K562 (cell line): ENCODE data around the gene RAB24. TPM values are rescaled to one million over a fixed set of nuclear protein-coding genes. Genes with fewer than 3 reads are reported as not detected.

Experiments used
- ATAC-seq: fragments of 200-7000 bp; cut with Tn5 transposase; 3 replicates; pipeline ENCODE4 v1.9.1; 2020; ENCODE audit warnings: moderate library complexity
- BruUV-seq: library from RNA; stranded (reverse); fragments of 400-500 nt; replicated peaks from 2 replicates; lab custom pipeline; 2021; lab: Mats Ljungman, UMichigan
- CTCF ChIA-PET: fragments of 300-600 bp; formaldehyde crosslinking; extraction: SDS; loops from one replicate; lab custom pipeline; 2021; ENCODE audit warnings: low intra/inter-chr PET ratio; lab: Yijun Ruan, JAX
- POLR2A ChIA-PET: fragments of 300-600, 350-650 bp; sonication (Branson Sonifier 250); formaldehyde crosslinking; extraction: SDS; loops from one replicate; lab custom pipeline; 2021; ENCODE audit warnings: antibody characterized with exemption, inconsistent platforms; lab: Yijun Ruan, JAX
- DNase-seq, 4 experiments: peaks; one replicate each; pipeline versions ENCODE4 v3.0.0 to v3.0.0-alpha.2; 2011 to 2018; ENCODE audit warnings: low spot score in 3 of 4, mixed read lengths in 3 of 4; ENCODE audit errors: extremely low read depth in 1 of 4
- FAIRE-seq: peaks from 2 replicates; lab custom pipeline; 2011; peaks lifted over from hg19 to GRCh38; lab: Jason Lieb, UNC
- H2AFZ ChIP-seq: 2 replicates; pipeline ENCODE4 v1.6.0; 2011; ENCODE audit warnings: low read depth, low read length, control low read depth, inconsistent platforms
- H3K27ac ChIP-seq: fragments of 200-600 bp; 3 replicates; pipeline ENCODE4 v1.8.0; 2011; ENCODE audit warnings: low read depth, mild to moderate bottlenecking, control low read depth, inconsistent platforms, low read length, moderate library complexity, mixed read lengths; ENCODE audit errors: extremely low read depth
- H3K27me3 ChIP-seq, 2 experiments: fragments of 300-600 bp in 1 of 2; 2 replicates in 1 of 2; 3 replicates in 1 of 2; pipeline versions ENCODE4 v1.6.0 to v1.8.0; 2011; ENCODE audit warnings: inconsistent platforms in 2 of 2, low read length in 2 of 2, mild to moderate bottlenecking in 1 of 2, mixed read lengths in 1 of 2, moderate library complexity in 1 of 2; ENCODE audit not compliant: control insufficient read depth in 2 of 2, insufficient read depth in 2 of 2
- H3K36me3 ChIP-seq: fragments of 300-600 bp; 3 replicates; pipeline ENCODE4 v1.8.0; 2011; ENCODE audit warnings: mild to moderate bottlenecking, low read length, inconsistent platforms; ENCODE audit not compliant: control insufficient read depth, insufficient read depth
- H3K4me1 ChIP-seq, 2 experiments: fragments of 200-600 bp in 1 of 2; replicated peaks in 1 of 2; 2 replicates in 1 of 2; 3 replicates in 1 of 2; pipeline versions ENCODE4 v1.5.1 to v1.8.0; 2011; ENCODE audit warnings: inconsistent platforms in 2 of 2, low read length in 2 of 2, mild to moderate bottlenecking in 1 of 2, mixed read lengths in 1 of 2, moderate library complexity in 1 of 2; ENCODE audit not compliant: control insufficient read depth in 2 of 2, insufficient read depth in 2 of 2
- H3K4me2 ChIP-seq: 2 replicates; pipeline ENCODE4 v1.6.1; 2011; ENCODE audit warnings: low read length, control low read depth, inconsistent platforms, mixed read lengths; ENCODE audit not compliant: insufficient read depth
- H3K4me3 ChIP-seq: fragments of 200-600 bp; sonication (generic), shearing (Covaris generic); 2 replicates; pipeline ENCODE4 v1.5.1; 2016; ENCODE audit warnings: control low read depth, inconsistent platforms
- H3K79me2 ChIP-seq: fragments of 200-600 bp; 3 replicates; pipeline ENCODE4 v1.8.0; 2011; ENCODE audit warnings: low read length, inconsistent platforms; ENCODE audit not compliant: control insufficient read depth, insufficient read depth
- H3K9ac ChIP-seq, 2 experiments: 2 replicates each; pipeline versions ENCODE4 v1.6.0 to v1.6.1; 2011; ENCODE audit warnings: low read depth in 2 of 2, low read length in 2 of 2, control low read depth in 1 of 2, inconsistent platforms in 1 of 2, mild to moderate bottlenecking in 1 of 2, mixed read lengths in 1 of 2; ENCODE audit not compliant: insufficient read depth in 1 of 2
- H3K9me1 ChIP-seq: one replicate; pipeline ENCODE4 v1.6.0; 2011; ENCODE audit warnings: inconsistent platforms, mild to moderate bottlenecking, low read length, moderate library complexity; ENCODE audit not compliant: control insufficient read depth, insufficient read depth
- H3K9me3 ChIP-seq: replicated peaks from 2 replicates; pipeline ENCODE4 v1.5.1; 2011; ENCODE audit warnings: low read depth, low read length, inconsistent platforms; ENCODE audit not compliant: control insufficient read depth, insufficient read depth
- H4K20me1 ChIP-seq: replicated peaks from 2 replicates; pipeline ENCODE4 v1.6.1; 2011; ENCODE audit warnings: low read length, inconsistent platforms, mixed read lengths; ENCODE audit not compliant: control insufficient read depth, insufficient read depth
- POLR2G ChIP-seq: fragments of 200-400 bp; formaldehyde crosslinking; IDR thresholded peaks from 2 replicates; pipeline ENCODE4 v1.6.1; 2017; ENCODE audit warnings: low read depth, mild to moderate bottlenecking, antibody characterized with exemption, low read length, moderate library complexity
- RBFOX2 ChIP-seq: fragments of 200-400 bp; formaldehyde crosslinking; IDR thresholded peaks from 2 replicates; pipeline ENCODE4 v1.6.1; 2017; ENCODE audit warnings: low read depth, mild to moderate bottlenecking, low read length, moderate library complexity
- TCFL5 ChIP-seq: fragments of 250-450 bp; sonication (Bioruptor Pico); conservative IDR thresholded peaks from 2 replicates; pipeline ENCODE4 v1.6.1; 2021; ENCODE audit warnings: mild to moderate bottlenecking, moderate library complexity, matching md5 sums
- WGBS: fragments of 100-300 bp; shearing (Covaris generic); methylation state at CpG from one replicate; pipeline ENCODE4 v1.1.6; 2016; ENCODE audit warnings: low coverage, mixed read lengths; ENCODE audit not compliant: insufficient coverage; ENCODE audit errors: missing lambda C conversion rate; 5-methylcytosine and 5-hydroxymethylcytosine counted together
- in situ Hi-C: fragments of 300-500 bp; cut with MboI; formaldehyde crosslinking; loops from 4 replicates; pipeline ENCODE4 v1.15.0; 2018; ENCODE audit warnings: inconsistent platforms, mixed read lengths
- intact Hi-C: fragments of 100-400 bp; cut with micrococcal nuclease; formaldehyde crosslinking; loops from 2 replicates; pipeline ENCODE4 v1.14.2; 2022
- polyA plus RNA-seq, 8 experiments: library from polyadenylated mRNA; depleted of rRNA in 4 of 8; stranded (reverse) in 5 of 8; unstranded in 3 of 8; fragments of >200 nt; fragmentation: Nextera tagmentation in 2 of 8; fragmentation: Illumina TruSeq in 1 of 8; extraction: Ambion mirVana in 2 of 8; extraction: Trizol in 1 of 8; gene quantifications; 2 replicates each; pipeline versions ENCODE4 v1.2.1 to v1.2.3, GENCODE V29; 2011 to 2014; ENCODE audit warnings: inconsistent platforms in 1 of 8, missing spikeins in 1 of 8
- total RNA-seq, 7 experiments: library from RNA; depleted of rRNA in 6 of 7; stranded (reverse); fragments of >200 nt in 6 of 7; fragmentation: Illumina TruSeq in 2 of 7; extraction: Trizol in 2 of 7; gene quantifications; 2 replicates each; pipeline versions ENCODE4 v1.2.1 to v1.2.3, GENCODE V29; 2011 to 2021; ENCODE audit warnings: low replicate concordance in 1 of 7
- TF ChIP-seq, protein P1 (sequence below): IDR thresholded peaks from 3 replicates; pipeline ENCODE4 v1.6.1; 2011; ENCODE audit warnings: borderline replicate concordance, mild to moderate bottlenecking; ENCODE audit not compliant: insufficient read length, insufficient read depth

The RAB24 gene
- total and polyA plus RNA-seq, 9 of the 15 experiments (the other 6 are each of a cell fraction or from before 2014, with no cell fraction given), result 13.9 to 107 (median 34.8) TPM

GRCh38 chr5:177336603-177337494 lies 33.3 kb upstream of the RAB24 start:
- Histone ChIP-seq H3K4me1 (no peaks in the 10 kb centered on the region; a peak in 1 of 5 replicates), H3K4me3 (no peak overlapping the region), H3K9me3 (no peaks in the 10 kb centered on the region), H3K9ac (peak overlapping the region in 1 of 2 experiments; percentile 52; a peak in 1 of 4 replicates), H3K9me1 (no peaks in the 10 kb centered on the region), H2AFZ (no peak overlapping the region), H3K4me2 (no peak overlapping the region), H3K79me2 (peaks cover 18% of the 10 kb centered on the region), H4K20me1 (0 out of 2 replicates have a peak, but pooled peaks cover 8% of the 10 kb centered on the region), H3K27ac (no peak overlapping the region), H3K27me3 (no peaks in the 10 kb centered on the region), H3K36me3 (peaks cover 93% of the 10 kb centered on the region)
- FAIRE-seq (no peak), ATAC-seq (no peak), DNase-seq (no peak)
- POLR2A ChIA-PET, result interaction anchor here (1.0 to 1.2 kb wide), 2 partner anchors 15 to 39 kb away, joined by 4 read pairs; partner anchors contain the start of gene LMAN2
- BruUV-seq, result no TSS peak
- intact Hi-C loops, result no loop called here
- CTCF ChIA-PET, result no interaction called here
- TF ChIP-seq TCFL5 (CRISPR knock-in tag) (no peak), RBFOX2 (peak; percentile 40; the same call in 1 of the 2 replicates), POLR2G (peak; percentile 55)
- TF ChIP-seq, protein P1, sequence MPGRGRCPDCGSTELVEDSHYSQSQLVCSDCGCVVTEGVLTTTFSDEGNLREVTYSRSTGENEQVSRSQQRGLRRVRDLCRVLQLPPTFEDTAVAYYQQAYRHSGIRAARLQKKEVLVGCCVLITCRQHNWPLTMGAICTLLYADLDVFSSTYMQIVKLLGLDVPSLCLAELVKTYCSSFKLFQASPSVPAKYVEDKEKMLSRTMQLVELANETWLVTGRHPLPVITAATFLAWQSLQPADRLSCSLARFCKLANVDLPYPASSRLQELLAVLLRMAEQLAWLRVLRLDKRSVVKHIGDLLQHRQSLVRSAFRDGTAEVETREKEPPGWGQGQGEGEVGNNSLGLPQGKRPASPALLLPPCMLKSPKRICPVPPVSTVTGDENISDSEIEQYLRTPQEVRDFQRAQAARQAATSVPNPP, result no peak
- in situ Hi-C loops, result no loop called here
- WGBS, result 94% methylated on average over 33 of the region's 36 CpGs
